ENCODE measurements around the gene SIGLEC11. TPM values are rescaled to one million over a fixed set of nuclear protein-coding genes. Genes with fewer than 3 reads are reported as not detected.

Gene SIGLEC11
- total and polyA plus RNA-seq, 2 donors (not counting 1 experiment from before 2014, with no cell fraction given), result 0.09 TPM; not detected in 1

GRCh38 chr19:50005428-50005827 is 44.5 kb upstream of the SIGLEC11 start:
- Histone ChIP-seq H3K9me3 (ENCODE audit: control extremely low read depth in 1 of 3, control insufficient read depth in 2 of 3, insufficient read depth in 1 of 3, low read length in 2 of 3) (no peaks in the 10 kb centered on the region), H2AFZ (ENCODE audit: insufficient read depth, low read depth, low read length, poor library complexity, severe bottlenecking) (no peak overlapping the region), H3K4me1 (ENCODE audit: control insufficient read depth in 2 of 2, insufficient read depth in 2 of 2, low read length in 2 of 2) (no peaks in the 10 kb centered on the region), H3K27me3 (replicated peaks in 1 of 4; ENCODE audit: control extremely low read depth in 1 of 4, control insufficient read depth in 3 of 4, insufficient read depth in 4 of 4, low read length in 3 of 4) (no peaks in the 10 kb centered on the region), H3K9ac (ENCODE audit: low read length) (no peak overlapping the region), H4K20me1 (ENCODE audit: control insufficient read depth, insufficient read depth, low read length, poor library complexity, severe bottlenecking) (peaks cover 24% of the 10 kb centered on the region), H3K79me2 (ENCODE audit: control insufficient read depth, insufficient read depth, low read length) (peaks cover 6% of the 10 kb centered on the region), H3K4me2 (replicated peaks; ENCODE audit: low read depth, low read length, poor library complexity, severe bottlenecking) (no peak overlapping the region), H3K27ac (ENCODE audit: low read length in 2 of 2) (no peak overlapping the region), H3K36me3 (replicated peaks in 1 of 2; ENCODE audit: control extremely low read depth in 1 of 2, control insufficient read depth in 1 of 2, extremely low read depth in 1 of 2, insufficient read depth in 2 of 2, low read length in 1 of 2) (peaks cover 5 to 78% of the 10 kb centered on the region in 2 experiments), H3K4me3 (ENCODE audit: control extremely low read depth in 1 of 5, extremely low read depth in 1 of 5, insufficient read depth in 1 of 5, low read depth in 2 of 5, low read length in 4 of 5) (no peak overlapping the region)
- WGBS (ENCODE audit: insufficient coverage), result 84% methylated on average over 11 of the region's 12 CpGs
- ChIA-PET CTCF (no interaction called here), POLR2A (no interaction called here)
- Mint-ChIP-seq H3K27ac (no peak overlapping the region), H3K4me3 (no peak overlapping the region), H3K9me3 (ENCODE audit: insufficient read depth) (no peaks in the 10 kb centered on the region), H3K27me3 (no peaks in the 10 kb centered on the region), H3K4me1 (peaks cover 2% of the 10 kb centered on the region)
- ATAC-seq (ENCODE audit: low read depth), result no peak
- no peak for DNase-seq
- TF ChIP-seq, protein P1, sequence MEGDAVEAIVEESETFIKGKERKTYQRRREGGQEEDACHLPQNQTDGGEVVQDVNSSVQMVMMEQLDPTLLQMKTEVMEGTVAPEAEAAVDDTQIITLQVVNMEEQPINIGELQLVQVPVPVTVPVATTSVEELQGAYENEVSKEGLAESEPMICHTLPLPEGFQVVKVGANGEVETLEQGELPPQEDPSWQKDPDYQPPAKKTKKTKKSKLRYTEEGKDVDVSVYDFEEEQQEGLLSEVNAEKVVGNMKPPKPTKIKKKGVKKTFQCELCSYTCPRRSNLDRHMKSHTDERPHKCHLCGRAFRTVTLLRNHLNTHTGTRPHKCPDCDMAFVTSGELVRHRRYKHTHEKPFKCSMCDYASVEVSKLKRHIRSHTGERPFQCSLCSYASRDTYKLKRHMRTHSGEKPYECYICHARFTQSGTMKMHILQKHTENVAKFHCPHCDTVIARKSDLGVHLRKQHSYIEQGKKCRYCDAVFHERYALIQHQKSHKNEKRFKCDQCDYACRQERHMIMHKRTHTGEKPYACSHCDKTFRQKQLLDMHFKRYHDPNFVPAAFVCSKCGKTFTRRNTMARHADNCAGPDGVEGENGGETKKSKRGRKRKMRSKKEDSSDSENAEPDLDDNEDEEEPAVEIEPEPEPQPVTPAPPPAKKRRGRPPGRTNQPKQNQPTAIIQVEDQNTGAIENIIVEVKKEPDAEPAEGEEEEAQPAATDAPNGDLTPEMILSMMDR (IDR thresholded peaks at IDR 0.05), result no peak
- TF ChIP-seq EZH2 (IDR thresholded peaks at IDR 0.05; ENCODE audit: borderline replicate concordance, insufficient read depth, low read depth, low read length, poor library complexity, severe bottlenecking), result no peak
- intact Hi-C loops (cut with micrococcal nuclease), result no loop called here

- Histone ChIP-seq H3K4me3 (ENCODE audit: control extremely low read depth in 1 of 5, extremely low read depth in 1 of 5, insufficient read depth in 1 of 5, low read depth in 2 of 5, low read length in 4 of 5) (no peak overlapping the region), H2AFZ (ENCODE audit: insufficient read depth, low read depth, low read length, poor library complexity, severe bottlenecking) (no peak overlapping the region), H3K27ac (ENCODE audit: low read length in 2 of 2) (no peak overlapping the region), H3K79me2 (ENCODE audit: control insufficient read depth, insufficient read depth, low read length) (peaks cover 6% of the 10 kb centered on the region), H3K27me3 (replicated peaks in 1 of 4; ENCODE audit: control extremely low read depth in 1 of 4, control insufficient read depth in 3 of 4, insufficient read depth in 4 of 4, low read length in 3 of 4) (no peaks in the 10 kb centered on the region), H3K4me1 (ENCODE audit: control insufficient read depth in 2 of 2, insufficient read depth in 2 of 2, low read length in 2 of 2) (no peaks in the 10 kb centered on the region), H3K9ac (ENCODE audit: low read length) (no peak overlapping the region), H3K4me2 (replicated peaks; ENCODE audit: low read depth, low read length, poor library complexity, severe bottlenecking) (no peak overlapping the region), H3K36me3 (replicated peaks in 1 of 2; ENCODE audit: control extremely low read depth in 1 of 2, control insufficient read depth in 1 of 2, extremely low read depth in 1 of 2, insufficient read depth in 2 of 2, low read length in 1 of 2) (peaks cover 7 to 92% of the 10 kb centered on the region in 2 experiments), H3K9me3 (ENCODE audit: control extremely low read depth in 1 of 3, control insufficient read depth in 2 of 3, insufficient read depth in 1 of 3, low read length in 2 of 3) (no peaks in the 10 kb centered on the region), H4K20me1 (ENCODE audit: control insufficient read depth, insufficient read depth, low read length, poor library complexity, severe bottlenecking) (peaks cover 24% of the 10 kb centered on the region)
- ChIA-PET POLR2A (no interaction called here), CTCF (interaction anchor here (0.9 to 1.0 kb wide), 2 partner anchors 19 to 66 kb away, joined by 3 read pairs; no protein-coding TSS in a partner anchor)
- Mint-ChIP-seq H3K27ac (peak overlapping the region; percentile 53), H3K4me3 (no peak overlapping the region), H3K9me3 (ENCODE audit: insufficient read depth) (no peaks in the 10 kb centered on the region), H3K27me3 (no peaks in the 10 kb centered on the region), H3K4me1 (peaks cover 2% of the 10 kb centered on the region)
- ATAC-seq (ENCODE audit: low read depth) (no peak), DNase-seq (no peak)
- intact Hi-C loops (cut with micrococcal nuclease), result no loop called here
- TF ChIP-seq, protein P1 (IDR thresholded peaks at IDR 0.05), result no peak
- no peak for TF ChIP-seq EZH2 (IDR thresholded peaks at IDR 0.05; ENCODE audit: borderline replicate concordance, insufficient read depth, low read depth, low read length, poor library complexity, severe bottlenecking)
- WGBS (ENCODE audit: insufficient coverage), result 75% methylated on average over 9 of the region's 11 CpGs
Observed at GRCh38 chr19:50003810-50004419, 42.9 kb upstream of the SIGLEC11 start.
